LNCaP clone FGC (cell line): ENCODE data around the gene BDNF.

Experiments used
- DNase-seq: peaks from one replicate; pipeline ENCODE4 v3.0.0-alpha.2; 2011; ENCODE audit warnings: low read depth
- H3K4me3 ChIP-seq: 2 replicates; pipeline ENCODE4 v1.5.1; 2011; ENCODE audit warnings: mild to moderate bottlenecking, low read depth, low read length, control low read depth
- CTCF ChIP-seq: IDR thresholded peaks from 2 replicates; pipeline ENCODE4 v1.5.1; 2012; ENCODE audit warnings: mild to moderate bottlenecking; ENCODE audit not compliant: control insufficient read depth, insufficient read depth; ENCODE audit errors: extremely low read depth

BDNF gene

GRCh38 chr11:27698872-27699241 is 1.4 kb downstream of the BDNF start:
- TF ChIP-seq CTCF: peak; percentile 86
- peak; percentile 14 for DNase-seq
- H3K4me3 ChIP-seq: no peak overlapping the region

GRCh38 chr11:27697679-27698275 is 2.5 kb downstream of the BDNF start:
- DNase-seq: no peak
- no peak for TF ChIP-seq CTCF
- H3K4me3 ChIP-seq: no peak overlapping the region

- H3K4me3 ChIP-seq: no peak overlapping the region
- DNase-seq: no peak
- TF ChIP-seq CTCF: no peak
Observed at GRCh38 chr11:27696961-27697360, 3.3 kb downstream of the BDNF start.

GRCh38 chr11:27696115-27696514 is 4.1 kb downstream of the BDNF start:
- DNase-seq: no peak
- no peak for TF ChIP-seq CTCF
- no peak overlapping the region for H3K4me3 ChIP-seq

- H3K4me3 ChIP-seq: no peak overlapping the region
- peak; percentile 55 for TF ChIP-seq CTCF
- DNase-seq: peak; percentile 13
Observed at GRCh38 chr11:27694992-27695391, 5.3 kb downstream of the BDNF start.

GRCh38 chr11:27693398-27693797 is 6.9 kb downstream of the BDNF start:
- TF ChIP-seq CTCF: no peak
- no peak overlapping the region for H3K4me3 ChIP-seq
- no peak for DNase-seq

GRCh38 chr11:27692781-27693180 is 7.5 kb downstream of the BDNF start:
- no peak overlapping the region for H3K4me3 ChIP-seq
- TF ChIP-seq CTCF: no peak

More at GRCh38 chr11:27692781-27693180, 7.5 kb downstream of the BDNF start:
- DNase-seq: no peak
